Keratinocyte (primary cell): ENCODE results near the gene FGF18.
"Not testable (repeated sequence)": the region's sequence is repeated elsewhere in the genome, so short reads cannot be mapped to it uniquely, and the experiment has no call there.

Experiments
- EZH2 ChIP-seq: IDR thresholded peaks from one replicate; pipeline ENCODE4 v1.6.1; 2012; ENCODE audit warnings: inconsistent platforms, mild to moderate bottlenecking, low read length, moderate library complexity
- TF ChIP-seq, protein P1 (sequence below), 3 experiments: IDR thresholded peaks in 1 of 3; conservative IDR thresholded peaks in 1 of 3; optimal IDR thresholded peaks in 1 of 3; 2 replicates in 2 of 3; 3 replicates in 1 of 3; pipeline versions ENCODE3 to v1.5.1; 2011; ENCODE audit warnings: low read length in 3 of 3, mild to moderate bottlenecking in 3 of 3, moderate library complexity in 2 of 3, control low read depth in 1 of 3, inconsistent platforms in 1 of 3; ENCODE audit not compliant: insufficient read depth in 2 of 3; ENCODE audit errors: extremely low read depth in 1 of 3

DNA sequence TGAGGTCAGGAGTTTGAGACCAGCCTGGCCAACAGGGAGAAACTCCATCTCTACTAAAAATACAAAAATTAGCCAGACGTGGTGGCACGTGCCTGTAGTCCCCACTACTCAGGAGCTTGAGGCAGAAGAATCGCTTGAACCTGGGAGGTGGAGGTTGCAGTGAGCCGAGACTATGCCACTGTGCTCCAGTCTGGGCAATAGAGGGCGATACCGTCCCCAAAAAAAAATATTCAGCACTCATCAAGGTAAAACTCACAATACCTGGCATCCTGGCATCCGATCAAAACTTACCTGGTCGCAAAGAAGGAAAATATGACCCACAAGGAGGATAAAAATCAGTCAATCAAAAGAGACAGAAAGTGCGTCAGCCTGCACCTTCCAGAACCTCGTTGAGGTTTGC, 48.6 kb upstream of the FGF18 start:
- TF ChIP-seq, protein P1, sequence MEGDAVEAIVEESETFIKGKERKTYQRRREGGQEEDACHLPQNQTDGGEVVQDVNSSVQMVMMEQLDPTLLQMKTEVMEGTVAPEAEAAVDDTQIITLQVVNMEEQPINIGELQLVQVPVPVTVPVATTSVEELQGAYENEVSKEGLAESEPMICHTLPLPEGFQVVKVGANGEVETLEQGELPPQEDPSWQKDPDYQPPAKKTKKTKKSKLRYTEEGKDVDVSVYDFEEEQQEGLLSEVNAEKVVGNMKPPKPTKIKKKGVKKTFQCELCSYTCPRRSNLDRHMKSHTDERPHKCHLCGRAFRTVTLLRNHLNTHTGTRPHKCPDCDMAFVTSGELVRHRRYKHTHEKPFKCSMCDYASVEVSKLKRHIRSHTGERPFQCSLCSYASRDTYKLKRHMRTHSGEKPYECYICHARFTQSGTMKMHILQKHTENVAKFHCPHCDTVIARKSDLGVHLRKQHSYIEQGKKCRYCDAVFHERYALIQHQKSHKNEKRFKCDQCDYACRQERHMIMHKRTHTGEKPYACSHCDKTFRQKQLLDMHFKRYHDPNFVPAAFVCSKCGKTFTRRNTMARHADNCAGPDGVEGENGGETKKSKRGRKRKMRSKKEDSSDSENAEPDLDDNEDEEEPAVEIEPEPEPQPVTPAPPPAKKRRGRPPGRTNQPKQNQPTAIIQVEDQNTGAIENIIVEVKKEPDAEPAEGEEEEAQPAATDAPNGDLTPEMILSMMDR (optimal IDR thresholded peaks at IDR 0.05 in 1 of 3, IDR thresholded peaks at IDR 0.05 in 1 of 3, conservative IDR thresholded peaks at IDR 0.05 in 1 of 3; ENCODE audit: extremely low read depth in 1 of 3, insufficient read depth in 2 of 3, low read length in 3 of 3): peak in 2 of 3 experiments; percentile 19 to 38
- not testable (repeated sequence) for TF ChIP-seq EZH2
